Upper lobe of left lung (tissue), 4 donors: ENCODE measurements around the gene APOB.

ENCODE experiments used
- EP300 ChIP-seq, 4 donors: sonication (generic); formaldehyde crosslinking; IDR thresholded peaks; one replicate each; pipeline ENCODE4 v1.5.1; 2017; ENCODE audit warnings: antibody characterized with exemption in 4 of 4, control low read depth in 2 of 4
- POLR2A ChIP-seq, 4 donors: fragments of 450-650 bp; IDR thresholded peaks; one replicate each; pipeline ENCODE4 v1.5.1; 2016 to 2017; ENCODE audit warnings: antibody characterized with exemption in 4 of 4, mild to moderate bottlenecking in 2 of 4
- POLR2AphosphoS5 ChIP-seq, 2 donors: sonication (generic); formaldehyde crosslinking; IDR thresholded peaks; one replicate each; pipeline ENCODE4 v1.5.1; 2017; ENCODE audit warnings: antibody characterized with exemption in 2 of 2
- TF ChIP-seq, protein P1 (sequence below), 6 experiments: fragments of 450-650 bp in 4 of 6; fragments of 200-600 bp in 2 of 6; sonication (generic) in 2 of 6; IDR thresholded peaks; one replicate each; pipeline ENCODE4 v1.5.1; 2016 to 2019; ENCODE audit warnings: antibody characterized with exemption in 6 of 6

- TF ChIP-seq, protein P1, sequence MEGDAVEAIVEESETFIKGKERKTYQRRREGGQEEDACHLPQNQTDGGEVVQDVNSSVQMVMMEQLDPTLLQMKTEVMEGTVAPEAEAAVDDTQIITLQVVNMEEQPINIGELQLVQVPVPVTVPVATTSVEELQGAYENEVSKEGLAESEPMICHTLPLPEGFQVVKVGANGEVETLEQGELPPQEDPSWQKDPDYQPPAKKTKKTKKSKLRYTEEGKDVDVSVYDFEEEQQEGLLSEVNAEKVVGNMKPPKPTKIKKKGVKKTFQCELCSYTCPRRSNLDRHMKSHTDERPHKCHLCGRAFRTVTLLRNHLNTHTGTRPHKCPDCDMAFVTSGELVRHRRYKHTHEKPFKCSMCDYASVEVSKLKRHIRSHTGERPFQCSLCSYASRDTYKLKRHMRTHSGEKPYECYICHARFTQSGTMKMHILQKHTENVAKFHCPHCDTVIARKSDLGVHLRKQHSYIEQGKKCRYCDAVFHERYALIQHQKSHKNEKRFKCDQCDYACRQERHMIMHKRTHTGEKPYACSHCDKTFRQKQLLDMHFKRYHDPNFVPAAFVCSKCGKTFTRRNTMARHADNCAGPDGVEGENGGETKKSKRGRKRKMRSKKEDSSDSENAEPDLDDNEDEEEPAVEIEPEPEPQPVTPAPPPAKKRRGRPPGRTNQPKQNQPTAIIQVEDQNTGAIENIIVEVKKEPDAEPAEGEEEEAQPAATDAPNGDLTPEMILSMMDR (IDR thresholded peaks at IDR 0.05): no peak
- TF ChIP-seq EP300 (IDR thresholded peaks at IDR 0.05): no peak
- no peak for TF ChIP-seq POLR2AphosphoS5 (IDR thresholded peaks at IDR 0.05)
- TF ChIP-seq POLR2A (IDR thresholded peaks at IDR 0.05): no peak
Observed at GRCh38 chr2:21070341-21071257, 26.7 kb upstream of the APOB start.
